NB4 (cell line): ENCODE data around the gene SHANK2.

Experiments
- DNase-seq: peaks from one replicate; pipeline ENCODE4 v3.0.0; 2010; ENCODE audit warnings: low read depth
- H3K4me3 ChIP-seq: one replicate; pipeline ENCODE4 v1.5.1; 2011; ENCODE audit warnings: mild to moderate bottlenecking, low read depth, low read length, moderate library complexity
- MAX ChIP-seq: IDR thresholded peaks from 2 replicates; pipeline ENCODE4 v1.6.1; 2011; ENCODE audit warnings: low read depth, low read length
- MYC ChIP-seq: IDR thresholded peaks from 2 replicates; pipeline ENCODE4 v1.6.1; 2011; ENCODE audit warnings: low read depth, low read length
- POLR2A ChIP-seq: IDR thresholded peaks from 2 replicates; pipeline ENCODE4 v1.6.1; 2011; ENCODE audit warnings: mild to moderate bottlenecking; ENCODE audit not compliant: insufficient read length; ENCODE audit errors: extremely low read depth
- TF ChIP-seq, protein P1 (sequence below): IDR thresholded peaks from one replicate; pipeline ENCODE4 v1.5.1; 2012; ENCODE audit warnings: low read depth, low read length

The SHANK2 gene

GRCh38 chr11:71212871-71213559, 39.4 kb downstream of the SHANK2 start:
- TF ChIP-seq, protein P1, sequence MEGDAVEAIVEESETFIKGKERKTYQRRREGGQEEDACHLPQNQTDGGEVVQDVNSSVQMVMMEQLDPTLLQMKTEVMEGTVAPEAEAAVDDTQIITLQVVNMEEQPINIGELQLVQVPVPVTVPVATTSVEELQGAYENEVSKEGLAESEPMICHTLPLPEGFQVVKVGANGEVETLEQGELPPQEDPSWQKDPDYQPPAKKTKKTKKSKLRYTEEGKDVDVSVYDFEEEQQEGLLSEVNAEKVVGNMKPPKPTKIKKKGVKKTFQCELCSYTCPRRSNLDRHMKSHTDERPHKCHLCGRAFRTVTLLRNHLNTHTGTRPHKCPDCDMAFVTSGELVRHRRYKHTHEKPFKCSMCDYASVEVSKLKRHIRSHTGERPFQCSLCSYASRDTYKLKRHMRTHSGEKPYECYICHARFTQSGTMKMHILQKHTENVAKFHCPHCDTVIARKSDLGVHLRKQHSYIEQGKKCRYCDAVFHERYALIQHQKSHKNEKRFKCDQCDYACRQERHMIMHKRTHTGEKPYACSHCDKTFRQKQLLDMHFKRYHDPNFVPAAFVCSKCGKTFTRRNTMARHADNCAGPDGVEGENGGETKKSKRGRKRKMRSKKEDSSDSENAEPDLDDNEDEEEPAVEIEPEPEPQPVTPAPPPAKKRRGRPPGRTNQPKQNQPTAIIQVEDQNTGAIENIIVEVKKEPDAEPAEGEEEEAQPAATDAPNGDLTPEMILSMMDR, result no peak
- TF ChIP-seq POLR2A, result no peak
- TF ChIP-seq MYC, result no peak
- no peak for TF ChIP-seq MAX
- no peak for DNase-seq
- H3K4me3 ChIP-seq, result no peak overlapping the region

- H3K4me3 ChIP-seq, result no peak overlapping the region
- TF ChIP-seq MYC, result no peak
- TF ChIP-seq MAX, result no peak
- TF ChIP-seq, protein P1, result no peak
- no peak for TF ChIP-seq POLR2A
- DNase-seq, result no peak
These were observed 40.7 kb downstream of the SHANK2 start for GRCh38 chr11:71211631-71212030.

GRCh38 chr11:71210861-71211260, 41.5 kb downstream of the SHANK2 start:
- no peak overlapping the region for H3K4me3 ChIP-seq
- TF ChIP-seq POLR2A, result no peak
- TF ChIP-seq MYC, result no peak
- TF ChIP-seq, protein P1, result no peak
- TF ChIP-seq MAX, result no peak
- DNase-seq, result no peak

GRCh38 chr11:71209656-71210055, 42.7 kb downstream of the SHANK2 start:
- DNase-seq, result no peak
- no peak overlapping the region for H3K4me3 ChIP-seq
- no peak for TF ChIP-seq MYC
- TF ChIP-seq POLR2A, result no peak
- no peak for TF ChIP-seq MAX
- TF ChIP-seq, protein P1, result no peak

GRCh38 chr11:71209181-71209580, 43.2 kb downstream of the SHANK2 start:
- TF ChIP-seq POLR2A (no peak), MAX (no peak)
- TF ChIP-seq, protein P1, result no peak
- no peak for DNase-seq
- no peak overlapping the region for H3K4me3 ChIP-seq
